Vagina (tissue), 2 donors: ENCODE data around the gene RYR3.

Experiments
- CTCF ChIP-seq, 3 experiments: fragments of 450-650 bp in 2 of 3; fragments of 200-600 bp in 1 of 3; sonication (generic) in 1 of 3; IDR thresholded peaks; one replicate each; pipeline ENCODE4 v1.5.1; 2017 to 2019; ENCODE audit warnings: antibody characterized with exemption in 3 of 3, mild to moderate bottlenecking in 2 of 3, moderate library complexity in 2 of 3
- POLR2AphosphoS5 ChIP-seq, 2 donors: sonication (generic); formaldehyde crosslinking; IDR thresholded peaks; one replicate each; pipeline ENCODE4 v1.9.0; 2017; ENCODE audit warnings: antibody characterized with exemption in 2 of 2, mild to moderate bottlenecking in 2 of 2, low read depth in 1 of 2; ENCODE audit not compliant: insufficient read depth in 1 of 2

- TF ChIP-seq POLR2AphosphoS5 (IDR thresholded peaks at IDR 0.05; ENCODE audit: insufficient read depth in 1 of 2, low read depth in 1 of 2): no peak
- no peak for TF ChIP-seq CTCF (IDR thresholded peaks at IDR 0.05)
These were observed 138.3 kb downstream of the RYR3 start for GRCh38 chr15:33448961-33449606.
